ENCODE results near the gene MALAT1. TPM values are rescaled to one million over a fixed set of nuclear protein-coding genes. Genes with fewer than 3 reads are reported as not detected.

MALAT1 gene
- polyA plus RNA-seq, 1 experiment: 1,149 TPM

- Histone ChIP-seq H3K27ac (ENCODE audit: low read depth, low read length) (peak overlapping the region; percentile 98), H3K27me3 (ENCODE audit: control insufficient read depth, insufficient read depth, low read length) (no peaks in the 10 kb centered on the region), H3K4me3 (ENCODE audit: low read depth, low read length) (peak overlapping the region; percentile 76), H3K9me3 (ENCODE audit: control insufficient read depth, insufficient read depth, low read length) (no peaks in the 10 kb centered on the region; the same call in 1 of the 2 replicates)
- ChIA-PET CTCF (interaction anchor here (0.6 kb wide), 1 partner anchor 10 kb away, joined by 3 read pairs; no protein-coding TSS in a partner anchor), POLR2A (interaction anchor here (0.5 to 8.3 kb wide), 10 partner anchors 11 to 55 kb away, joined by 3 to 657 read pairs (median 4); partner anchors contain the start of genes MALAT1 and NEAT1)
- TF ChIP-seq CTCF (IDR thresholded peaks at IDR 0.05; ENCODE audit: low read depth, low read length): no peak
- DNase-seq (ENCODE audit: low read depth, low spot score): no peak
These were observed 22.2 kb upstream of the MALAT1 start for GRCh38 chr11:65476632-65477148.

GRCh38 chr11:65477149-65477965 lies 21.5 kb upstream of the MALAT1 start:
- CTCF ChIA-PET: interaction anchor here (0.6 to 3.0 kb wide), 3 partner anchors 11 to 61 kb away, joined by 3 to 17 read pairs (median 11); no protein-coding TSS in a partner anchor
- no peaks in the 10 kb centered on the region; the same call in 1 of the 2 replicates for H3K9me3 ChIP-seq (ENCODE audit: control insufficient read depth, insufficient read depth, low read length)
- peak overlapping the region; percentile 76 for H3K4me3 ChIP-seq (ENCODE audit: low read depth, low read length)
- POLR2A ChIA-PET: interaction anchor here (0.5 to 8.3 kb wide), 12 partner anchors 11 to 144 kb away, joined by 3 to 657 read pairs (median 8); partner anchors contain the start of genes DPF2, MALAT1 and NEAT1
- TF ChIP-seq CTCF (IDR thresholded peaks at IDR 0.05; ENCODE audit: low read depth, low read length): no peak
- DNase-seq (ENCODE audit: low read depth, low spot score): no peak
- no peaks in the 10 kb centered on the region for H3K27me3 ChIP-seq (ENCODE audit: control insufficient read depth, insufficient read depth, low read length)
- H3K27ac ChIP-seq (ENCODE audit: low read depth, low read length): peak overlapping the region; percentile 98

GRCh38 chr11:65478388-65479183 lies 20.3 kb upstream of the MALAT1 start:
- ChIA-PET CTCF (interaction anchor here (0.7 to 3.0 kb wide), 10 partner anchors 8 to 62 kb away, joined by 3 to 20 read pairs (median 10); partner anchors contain the start of gene MALAT1), POLR2A (interaction anchor here (1.1 to 8.3 kb wide), 12 partner anchors 10 to 145 kb away, joined by 3 to 657 read pairs (median 10); partner anchors contain the start of genes DPF2, MALAT1 and NEAT1)
- peak overlapping the region; percentile 98 for H3K27ac ChIP-seq (ENCODE audit: low read depth, low read length)
- H3K4me3 ChIP-seq (ENCODE audit: low read depth, low read length): peak overlapping the region; percentile 52
- no peaks in the 10 kb centered on the region; the same call in 1 of the 2 replicates for H3K9me3 ChIP-seq (ENCODE audit: control insufficient read depth, insufficient read depth, low read length)
- no peaks in the 10 kb centered on the region for H3K27me3 ChIP-seq (ENCODE audit: control insufficient read depth, insufficient read depth, low read length)
- TF ChIP-seq CTCF (IDR thresholded peaks at IDR 0.05; ENCODE audit: low read depth, low read length): no peak
- no peak for DNase-seq (ENCODE audit: low read depth, low spot score)

GRCh38 chr11:65479184-65480145 lies 19.4 kb upstream of the MALAT1 start:
- peak; percentile 55 for TF ChIP-seq CTCF (IDR thresholded peaks at IDR 0.05; ENCODE audit: low read depth, low read length)
- Histone ChIP-seq H3K27ac (ENCODE audit: low read depth, low read length) (peak overlapping the region; percentile 98), H3K4me3 (ENCODE audit: low read depth, low read length) (peak overlapping the region; percentile 52), H3K27me3 (ENCODE audit: control insufficient read depth, insufficient read depth, low read length) (no peaks in the 10 kb centered on the region), H3K9me3 (ENCODE audit: control insufficient read depth, insufficient read depth, low read length) (no peaks in the 10 kb centered on the region; the same call in 1 of the 2 replicates)
- CTCF ChIA-PET: interaction anchor here (0.7 to 3.0 kb wide), 11 partner anchors 9 to 63 kb away, joined by 3 to 20 read pairs (median 9); partner anchors contain the start of gene MALAT1
- POLR2A ChIA-PET: interaction anchor here (0.6 to 8.3 kb wide), 12 partner anchors 9 to 58 kb away, joined by 3 to 657 read pairs (median 10); partner anchors contain the start of genes MALAT1 and NEAT1
- DNase-seq (ENCODE audit: low read depth, low spot score): no peak
